SK-N-MC (cell line): ENCODE measurements around the gene HLCS.

Experiments
- EZH2 ChIP-seq: fragments of 200-600 bp; sonication (generic); IDR thresholded peaks from one replicate; pipeline ENCODE4 v1.6.1; 2017; ENCODE audit warnings: antibody characterized with exemption
- FOXP2 ChIP-seq: optimal IDR thresholded peaks from 2 replicates; pipeline ENCODE3; 2011; ENCODE audit warnings: mild to moderate bottlenecking, moderate library complexity; ENCODE audit not compliant: insufficient read depth; ENCODE audit errors: extremely low read length, control extremely low read depth
- POLR2AphosphoS5 ChIP-seq: IDR thresholded peaks from 2 replicates; pipeline ENCODE4 v1.6.1; 2012; ENCODE audit warnings: mild to moderate bottlenecking, low read depth, low read length, borderline replicate concordance

GRCh38 chr21:36845790-36846189 lies 120.7 kb downstream of the HLCS start:
- no peak for TF ChIP-seq EZH2
- no peak for TF ChIP-seq POLR2AphosphoS5
- no peak for TF ChIP-seq FOXP2
